AG09319 (cell line): ENCODE data around the gene AXIN2.

Experiments
- DNase-seq: peaks from one replicate; pipeline ENCODE4 v3.0.0-alpha.2; 2010; ENCODE audit warnings: low read depth; ENCODE audit errors: extremely low read depth
- TF ChIP-seq, protein P1 (sequence below): IDR thresholded peaks from 2 replicates; pipeline ENCODE4 v1.5.1; 2011; ENCODE audit warnings: low read depth, mild to moderate bottlenecking, inconsistent platforms, low read length, moderate library complexity

The AXIN2 gene

DNA sequence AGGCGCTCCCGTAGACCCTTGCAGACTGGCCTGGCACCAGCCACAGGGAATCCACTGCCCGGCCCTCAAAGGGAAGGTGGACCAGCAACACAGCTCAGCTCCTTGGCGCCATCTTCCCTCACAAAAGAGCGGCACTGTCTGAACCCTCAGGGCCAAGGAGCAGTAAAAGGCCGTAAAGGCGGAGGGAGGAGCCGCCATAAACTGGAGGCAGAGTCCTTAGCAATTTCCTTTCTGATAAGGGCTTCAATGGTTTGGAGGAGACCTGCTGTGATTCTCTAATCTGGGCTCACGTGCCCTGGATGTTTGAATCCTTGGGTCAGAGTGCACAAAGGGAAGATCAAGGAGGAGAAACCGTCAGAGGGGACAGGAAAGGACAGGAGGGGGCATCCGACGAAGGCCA is 15.5 kb upstream of the AXIN2 start:
- no peak for DNase-seq

DNA sequence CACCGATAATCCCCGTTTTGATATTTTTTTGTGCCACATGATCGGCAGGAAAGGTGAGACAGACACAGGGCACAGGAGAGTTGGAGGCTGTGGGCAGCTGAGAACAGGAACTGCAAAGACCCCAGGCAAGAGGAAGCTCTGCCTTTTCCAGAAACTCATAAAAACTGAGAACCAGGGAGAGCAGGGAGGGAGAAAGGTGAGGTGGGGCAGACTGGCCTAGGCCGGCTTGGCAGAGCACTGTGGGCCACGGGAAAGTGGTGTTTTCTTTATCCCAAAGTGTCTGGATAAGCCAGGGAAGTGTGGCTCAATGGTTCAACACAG is 11.8 kb upstream of the AXIN2 start:
- TF ChIP-seq, protein P1, sequence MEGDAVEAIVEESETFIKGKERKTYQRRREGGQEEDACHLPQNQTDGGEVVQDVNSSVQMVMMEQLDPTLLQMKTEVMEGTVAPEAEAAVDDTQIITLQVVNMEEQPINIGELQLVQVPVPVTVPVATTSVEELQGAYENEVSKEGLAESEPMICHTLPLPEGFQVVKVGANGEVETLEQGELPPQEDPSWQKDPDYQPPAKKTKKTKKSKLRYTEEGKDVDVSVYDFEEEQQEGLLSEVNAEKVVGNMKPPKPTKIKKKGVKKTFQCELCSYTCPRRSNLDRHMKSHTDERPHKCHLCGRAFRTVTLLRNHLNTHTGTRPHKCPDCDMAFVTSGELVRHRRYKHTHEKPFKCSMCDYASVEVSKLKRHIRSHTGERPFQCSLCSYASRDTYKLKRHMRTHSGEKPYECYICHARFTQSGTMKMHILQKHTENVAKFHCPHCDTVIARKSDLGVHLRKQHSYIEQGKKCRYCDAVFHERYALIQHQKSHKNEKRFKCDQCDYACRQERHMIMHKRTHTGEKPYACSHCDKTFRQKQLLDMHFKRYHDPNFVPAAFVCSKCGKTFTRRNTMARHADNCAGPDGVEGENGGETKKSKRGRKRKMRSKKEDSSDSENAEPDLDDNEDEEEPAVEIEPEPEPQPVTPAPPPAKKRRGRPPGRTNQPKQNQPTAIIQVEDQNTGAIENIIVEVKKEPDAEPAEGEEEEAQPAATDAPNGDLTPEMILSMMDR = no peak

More for the DNA sequence above, 15.5 kb upstream of the AXIN2 start:
- TF ChIP-seq, protein P1 = no peak

DNA sequence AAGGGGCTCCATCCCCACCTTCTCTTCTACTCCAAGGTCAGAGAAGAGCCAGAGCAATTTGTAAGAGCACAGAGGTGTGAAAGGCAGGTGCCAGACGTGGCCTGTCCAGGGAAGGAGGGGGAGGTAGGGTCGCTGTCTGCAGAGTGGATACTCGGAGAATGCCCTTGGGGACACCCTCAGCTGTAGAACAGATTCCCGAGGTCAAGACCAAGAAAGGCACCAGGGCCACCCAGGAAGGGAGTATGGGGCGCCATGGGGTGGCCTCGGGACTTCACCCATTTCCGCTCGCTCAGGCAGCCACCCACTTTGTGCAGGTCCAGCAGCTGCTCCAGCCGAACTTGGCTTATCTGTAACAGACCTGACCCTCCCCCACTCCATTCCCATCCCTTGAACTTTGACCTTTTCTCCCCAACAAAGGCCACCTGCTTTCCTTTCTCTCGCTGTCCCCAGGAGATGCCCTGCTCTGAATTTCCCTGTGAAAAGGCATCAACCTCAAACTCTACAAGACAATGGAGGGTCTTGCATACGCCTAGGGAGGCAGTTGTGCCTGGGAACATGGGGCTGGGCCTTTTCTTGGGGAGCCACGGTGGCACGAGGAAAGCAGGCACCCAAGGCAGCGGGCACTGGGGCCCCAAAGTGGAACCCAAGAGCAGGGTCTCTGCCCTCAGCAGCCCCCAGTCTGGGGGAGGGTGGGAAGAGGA is 11.3 kb upstream of the AXIN2 start:
- no peak for DNase-seq
- TF ChIP-seq, protein P1 = no peak

More for the DNA sequence above, 11.8 kb upstream of the AXIN2 start:
- DNase-seq = no peak

DNA sequence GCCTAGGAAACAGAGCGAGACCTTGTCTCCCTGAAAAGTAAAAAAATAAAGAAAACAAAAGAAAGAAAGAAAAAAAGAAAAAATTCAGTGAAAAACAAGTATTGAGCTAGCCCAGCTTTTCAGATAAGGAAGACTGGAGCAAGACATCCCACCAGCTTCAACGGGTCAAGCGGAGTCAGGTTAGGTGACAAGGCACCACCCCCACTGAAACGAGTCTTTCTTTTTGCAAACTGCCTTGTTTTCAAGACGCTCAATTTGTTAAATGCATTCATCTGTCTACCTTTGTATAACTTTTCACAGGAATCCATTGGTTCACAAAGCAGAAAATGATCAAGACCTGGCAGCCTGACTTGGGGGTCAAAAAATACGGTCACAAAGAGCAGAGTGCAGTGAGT is 10.7 kb upstream of the AXIN2 start:
- TF ChIP-seq, protein P1 = no peak
- DNase-seq = no peak

DNA sequence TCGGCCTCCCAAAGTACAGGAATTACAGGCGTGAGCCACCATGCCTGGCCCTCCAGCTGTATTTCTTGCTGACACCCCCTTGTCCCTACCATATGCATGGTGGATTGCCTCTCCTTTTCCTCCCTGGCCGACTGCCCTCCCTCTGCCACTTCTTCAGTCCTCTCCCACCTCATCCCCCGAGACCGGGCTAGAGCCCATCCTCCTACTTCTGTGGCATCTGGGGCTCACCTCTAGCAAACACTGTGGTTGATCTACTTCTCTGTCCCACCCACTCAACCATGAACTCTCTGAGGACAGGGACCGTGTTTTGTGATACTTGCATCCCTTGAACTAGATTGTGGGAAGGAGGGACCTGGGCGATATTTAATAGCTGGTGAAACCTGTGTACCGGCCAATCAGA is 7.5 kb upstream of the AXIN2 start:
- DNase-seq = no peak
- TF ChIP-seq, protein P1 = no peak

DNA sequence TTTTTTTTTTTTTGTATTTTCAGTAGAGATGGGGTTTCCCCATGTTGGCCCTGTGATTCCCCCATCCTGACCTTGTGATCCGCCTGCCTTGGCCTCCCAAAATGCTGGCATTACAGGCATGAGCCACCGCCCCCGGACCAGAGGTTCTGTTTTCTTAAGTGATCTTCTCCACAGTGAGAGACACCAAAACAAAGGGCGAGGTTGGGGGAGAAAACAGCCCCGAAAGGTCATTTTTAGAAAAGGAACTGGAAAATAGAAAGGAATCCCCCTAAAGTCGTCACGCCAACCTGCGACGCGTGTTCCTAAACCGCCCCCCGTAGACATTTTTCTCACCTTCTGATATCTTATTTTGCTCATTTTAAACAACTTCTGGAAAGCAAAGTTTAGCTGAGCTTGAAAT is 6.1 kb upstream of the AXIN2 start:
- TF ChIP-seq, protein P1 = no peak
- no peak for DNase-seq

DNA sequence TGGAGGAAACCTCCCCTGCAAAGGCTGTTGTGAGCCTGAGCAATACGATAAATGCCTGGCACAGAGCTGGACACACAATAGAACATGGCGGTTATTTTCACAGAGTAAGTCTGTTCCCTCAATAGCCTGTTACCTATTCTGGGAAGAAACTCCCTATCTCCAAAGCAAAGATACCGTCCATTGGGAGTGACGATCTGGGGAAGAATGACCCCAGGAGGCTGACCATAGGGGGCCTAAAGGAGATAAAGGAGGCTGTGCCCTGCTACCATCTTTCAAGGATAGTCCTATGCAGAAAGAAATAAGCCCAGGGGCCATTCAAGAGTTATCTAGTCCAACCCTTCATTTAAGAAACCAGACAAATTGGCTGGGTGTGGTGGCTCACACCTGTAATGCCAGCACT is 4.1 kb upstream of the AXIN2 start:
- TF ChIP-seq, protein P1 = no peak
- DNase-seq = no peak
